Right kidney (tissue), 1 donor: ENCODE data around the gene MICAL1.

ENCODE experiments used
- DNase-seq: peaks from one replicate; pipeline ENCODE4 v3.0.0-alpha.2; 2016

MICAL1 gene

DNA sequence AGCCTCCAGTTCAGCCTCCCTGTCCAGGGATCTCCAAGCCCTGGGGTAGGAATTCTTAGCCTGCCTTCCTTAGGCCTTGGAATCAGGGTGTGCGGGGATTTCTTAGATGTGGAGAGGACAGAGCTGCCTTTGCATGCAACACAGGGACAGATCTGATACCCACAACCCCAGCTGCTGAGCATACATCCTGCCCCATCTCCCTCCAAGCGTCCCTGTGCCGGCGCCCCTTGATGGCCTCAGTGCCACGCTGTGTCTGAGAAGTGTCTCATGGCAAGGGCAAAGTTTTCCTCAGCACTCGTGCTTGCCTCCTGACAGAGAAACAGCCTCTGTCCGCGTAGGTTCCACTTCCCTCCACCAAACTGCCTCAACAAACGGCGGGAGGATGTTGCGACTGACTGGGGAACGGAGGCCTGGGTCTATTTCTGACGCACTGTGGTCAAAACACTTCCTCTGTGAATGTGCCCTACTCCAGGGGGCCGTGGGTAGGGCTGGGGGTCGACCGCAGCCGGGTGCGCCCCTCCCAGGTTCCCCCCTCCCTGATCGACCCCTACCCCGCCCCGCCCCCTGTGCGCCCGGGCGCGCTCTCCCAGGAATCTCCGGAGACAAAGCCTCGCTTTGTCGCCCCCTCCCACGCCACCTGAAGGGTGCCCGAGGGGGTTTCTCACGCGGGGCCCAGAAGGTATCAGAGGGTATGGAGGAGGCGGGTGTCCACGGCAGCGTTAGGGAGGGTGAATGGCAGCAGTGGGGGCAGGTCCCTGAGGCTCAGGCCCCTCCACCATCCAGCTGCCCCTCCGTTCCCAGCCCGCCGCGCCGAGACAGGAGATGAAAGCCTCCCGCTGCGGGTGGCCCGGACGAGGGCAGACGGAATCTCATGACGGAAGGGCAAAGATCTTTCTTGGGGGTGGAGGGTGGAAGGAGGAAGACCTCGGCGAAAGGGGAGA, 806 bp downstream of the MICAL1 start:
- peak; percentile 39 for DNase-seq

DNA sequence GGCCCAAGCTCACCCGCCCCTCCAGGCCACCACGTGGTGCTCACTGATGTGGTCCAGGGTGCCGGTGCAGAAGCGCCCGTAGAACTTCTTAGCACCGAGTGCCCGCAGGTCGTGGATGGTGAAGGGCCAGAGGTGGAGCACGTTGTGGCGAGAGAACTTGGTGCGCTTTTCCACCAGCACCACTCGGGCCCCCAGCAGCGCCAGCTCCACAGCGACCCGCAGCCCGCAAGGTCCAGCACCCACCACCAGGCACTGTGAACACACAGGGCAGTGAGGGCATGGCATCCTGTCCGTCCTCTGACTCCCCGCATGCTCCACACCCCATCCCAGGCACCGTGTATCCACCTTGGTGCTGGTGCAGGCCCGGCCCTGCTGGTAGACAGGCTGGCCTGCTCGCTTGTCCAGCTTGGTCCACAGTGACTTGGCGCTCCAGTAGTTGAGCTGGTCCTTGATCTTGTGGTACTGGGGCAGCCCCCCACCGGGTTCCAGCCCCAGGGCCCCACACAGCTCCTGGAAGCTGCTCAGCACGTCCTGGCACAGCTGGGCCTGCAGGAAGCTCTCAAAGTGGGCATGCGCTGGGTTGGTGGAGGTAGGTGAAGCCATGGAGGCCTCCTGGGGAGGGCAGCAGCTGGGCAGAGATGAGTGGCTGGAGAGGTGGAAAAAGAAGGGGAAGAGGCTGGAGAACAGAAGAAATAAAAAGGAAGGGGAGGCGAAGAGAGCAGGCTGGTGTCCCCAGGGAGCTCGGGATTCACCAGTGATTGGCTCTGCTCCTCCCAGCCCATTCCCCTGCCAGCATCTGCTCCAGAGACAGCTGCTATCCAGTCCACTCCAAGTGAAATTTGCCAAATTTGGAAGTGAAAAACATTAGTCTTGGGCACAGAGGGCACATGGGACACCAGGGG, 1.7 kb downstream of the MICAL1 start:
- DNase-seq = no peak

DNA sequence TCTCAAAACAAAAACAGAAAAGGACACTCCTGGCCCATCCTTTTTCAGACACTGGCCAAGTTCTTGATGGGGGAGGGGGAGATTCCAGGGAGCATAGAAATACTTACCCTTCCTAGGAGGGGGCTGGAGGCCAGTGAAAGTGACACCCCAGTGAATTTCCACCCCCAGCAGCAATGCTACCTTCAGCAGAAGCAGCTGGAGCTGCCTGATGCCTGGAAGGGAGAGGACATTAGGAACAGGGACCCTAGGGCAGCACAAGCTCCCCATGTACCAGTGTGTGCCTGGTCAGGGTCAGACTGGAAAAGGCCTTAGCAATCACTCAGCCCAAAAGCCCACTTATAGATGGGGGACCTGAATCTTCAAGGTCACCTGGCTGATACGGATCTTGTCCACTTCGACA, 2.4 kb downstream of the MICAL1 start:
- no peak for DNase-seq

DNA sequence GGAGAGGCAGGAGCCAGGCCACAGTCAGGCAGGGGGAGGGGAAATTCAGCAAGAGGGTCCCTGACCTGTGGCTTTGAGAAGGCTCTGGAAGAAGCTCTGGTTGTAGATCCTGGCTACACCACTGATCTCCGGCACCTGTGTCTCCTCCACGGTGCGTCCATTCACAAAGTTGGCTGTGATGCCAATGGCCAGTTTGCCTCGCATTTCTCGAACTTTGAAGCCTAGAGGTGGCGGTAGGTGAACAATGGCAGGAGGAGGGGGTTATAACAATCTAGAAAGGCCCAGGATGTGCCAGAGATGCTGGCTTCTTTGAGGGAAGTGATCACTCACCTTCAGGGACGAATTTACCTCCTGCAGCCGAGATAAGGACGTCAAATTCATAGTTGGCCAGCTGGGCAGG, 3.4 kb downstream of the MICAL1 start:
- DNase-seq = no peak

DNA sequence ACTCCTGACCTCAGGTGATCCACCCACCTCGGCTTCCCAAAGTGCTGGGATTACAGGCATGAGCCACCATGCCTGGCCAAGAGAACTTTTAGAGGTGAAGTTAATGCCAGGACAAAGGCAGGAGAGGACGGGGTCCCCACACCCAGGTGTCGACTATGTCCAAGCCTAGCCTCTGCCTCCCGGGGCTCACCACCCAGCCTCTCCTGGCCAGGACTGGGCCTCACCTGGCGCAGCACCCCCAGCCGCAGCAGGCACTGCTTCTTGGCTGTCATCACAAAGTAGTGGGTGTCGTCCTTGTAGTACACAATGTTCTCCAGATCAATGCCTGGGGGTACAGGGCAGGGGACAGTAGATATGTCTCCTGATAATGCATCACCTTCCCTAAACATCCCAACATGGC, 4.2 kb downstream of the MICAL1 start:
- DNase-seq = no peak

DNA sequence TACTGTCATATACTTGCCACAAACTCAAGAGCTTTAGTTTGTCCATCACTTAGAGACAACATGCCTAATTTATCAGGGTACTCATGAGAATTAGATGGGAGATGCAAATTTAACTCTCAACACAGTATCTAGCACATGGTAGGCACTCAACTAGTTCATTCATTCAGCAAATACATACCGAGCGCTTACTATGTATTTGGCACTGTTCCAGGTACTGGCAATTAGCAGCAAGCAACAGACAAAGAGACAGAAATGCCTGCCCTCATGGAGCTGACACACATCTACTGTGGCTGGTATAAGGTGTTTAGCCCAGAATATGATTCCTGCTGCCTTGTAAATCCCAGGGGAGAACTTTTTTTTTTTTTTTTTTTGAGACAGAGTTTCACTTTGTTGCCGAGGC, 4.8 kb downstream of the MICAL1 start:
- DNase-seq = no peak

DNA sequence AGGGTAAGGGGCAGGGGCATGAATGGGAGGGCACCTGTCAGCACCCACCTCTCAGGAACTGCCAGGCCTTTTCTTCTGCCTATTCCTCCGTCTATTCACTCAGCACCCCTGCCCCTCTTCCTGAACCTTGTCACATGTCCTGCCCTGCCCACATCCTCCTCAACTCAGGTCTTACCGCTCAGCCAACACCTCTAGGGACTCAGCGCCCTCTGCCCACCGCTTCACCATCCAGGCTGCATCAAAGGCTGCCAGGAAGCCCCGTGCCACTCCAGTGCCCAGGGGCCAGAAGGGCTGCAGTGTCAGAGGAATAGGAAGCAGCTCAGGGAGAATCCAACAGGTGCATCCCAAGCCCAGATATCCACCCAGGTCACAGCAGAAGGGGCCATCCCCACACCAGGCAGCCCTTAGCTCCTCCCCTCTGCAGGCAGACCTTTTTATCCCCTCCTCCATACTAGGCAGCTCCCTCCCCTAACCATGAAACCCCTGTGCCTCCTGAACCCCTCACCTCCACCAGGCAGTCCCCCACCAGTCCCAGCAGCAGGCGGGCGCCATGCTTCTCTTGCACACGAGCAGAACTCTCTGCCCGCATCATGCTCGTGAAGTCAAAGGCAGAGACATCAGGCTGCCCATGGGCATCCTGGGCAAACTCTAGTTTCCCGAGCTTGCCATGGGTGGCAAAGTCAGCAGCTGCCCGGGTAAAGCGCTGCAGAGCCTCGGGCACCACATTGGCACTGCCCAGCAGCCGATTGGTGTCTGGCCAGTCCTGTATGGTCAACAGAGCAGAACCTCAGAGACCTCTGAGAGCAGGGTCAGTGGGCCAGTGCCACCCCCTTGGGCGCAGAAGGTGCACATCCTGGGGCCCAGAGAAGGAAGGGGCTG, 5.5 kb downstream of the MICAL1 start:
- no peak for DNase-seq

DNA sequence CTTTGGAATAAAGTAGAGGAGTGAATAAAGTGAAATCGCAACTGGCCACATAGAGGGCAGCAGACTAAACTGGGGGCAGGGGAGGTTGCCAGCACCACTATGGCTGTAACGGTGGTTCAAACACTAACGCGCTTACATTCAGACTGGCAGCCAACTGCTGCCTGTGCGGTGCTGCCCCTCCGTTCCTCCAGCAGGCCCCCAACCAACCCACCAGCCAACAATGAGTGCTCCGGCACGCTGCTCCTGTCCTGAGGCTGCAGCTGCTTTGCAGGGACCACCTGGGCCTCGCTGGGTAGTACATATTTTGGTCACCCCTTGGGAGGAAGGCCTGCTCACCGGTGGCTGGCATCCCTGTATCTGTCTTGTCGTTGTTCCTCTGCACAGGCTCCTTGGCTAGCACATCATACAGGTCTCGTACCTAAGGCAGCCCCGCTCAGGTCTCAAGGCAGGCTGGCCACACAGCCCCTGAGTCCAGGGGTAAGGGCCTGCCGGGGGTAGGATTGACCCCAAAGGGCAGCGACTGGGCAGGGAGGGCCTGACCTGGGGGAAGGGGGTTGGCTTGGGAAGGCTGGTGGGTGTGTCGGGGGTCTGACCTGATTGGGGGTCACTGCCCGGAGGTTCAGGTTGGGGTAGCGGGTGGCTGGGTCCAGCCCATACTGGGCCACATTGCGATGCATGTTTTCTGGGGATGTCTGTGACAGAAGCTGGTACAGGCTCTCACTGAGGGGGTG, 6.3 kb downstream of the MICAL1 start:
- no peak for DNase-seq

DNA sequence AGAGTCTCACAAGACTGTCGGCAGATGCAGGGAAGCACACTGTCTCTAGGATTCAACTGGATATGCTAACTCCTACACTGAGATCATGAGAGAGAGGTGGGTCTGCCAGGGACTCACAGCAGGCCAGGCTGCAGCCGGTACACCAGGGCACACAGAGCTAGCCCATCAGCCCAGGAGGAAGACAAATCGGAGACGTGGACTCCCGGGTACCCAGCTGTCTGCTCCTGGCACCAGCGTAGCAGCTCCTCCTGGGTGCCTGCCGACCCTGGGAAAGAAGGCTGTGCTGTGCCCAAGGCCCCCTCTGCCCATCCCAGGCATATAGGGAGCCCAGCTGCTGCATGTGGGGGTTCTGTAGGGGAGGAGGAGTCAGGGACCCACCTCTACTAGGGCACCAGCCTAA, 7.0 kb downstream of the MICAL1 start:
- DNase-seq = no peak

DNA sequence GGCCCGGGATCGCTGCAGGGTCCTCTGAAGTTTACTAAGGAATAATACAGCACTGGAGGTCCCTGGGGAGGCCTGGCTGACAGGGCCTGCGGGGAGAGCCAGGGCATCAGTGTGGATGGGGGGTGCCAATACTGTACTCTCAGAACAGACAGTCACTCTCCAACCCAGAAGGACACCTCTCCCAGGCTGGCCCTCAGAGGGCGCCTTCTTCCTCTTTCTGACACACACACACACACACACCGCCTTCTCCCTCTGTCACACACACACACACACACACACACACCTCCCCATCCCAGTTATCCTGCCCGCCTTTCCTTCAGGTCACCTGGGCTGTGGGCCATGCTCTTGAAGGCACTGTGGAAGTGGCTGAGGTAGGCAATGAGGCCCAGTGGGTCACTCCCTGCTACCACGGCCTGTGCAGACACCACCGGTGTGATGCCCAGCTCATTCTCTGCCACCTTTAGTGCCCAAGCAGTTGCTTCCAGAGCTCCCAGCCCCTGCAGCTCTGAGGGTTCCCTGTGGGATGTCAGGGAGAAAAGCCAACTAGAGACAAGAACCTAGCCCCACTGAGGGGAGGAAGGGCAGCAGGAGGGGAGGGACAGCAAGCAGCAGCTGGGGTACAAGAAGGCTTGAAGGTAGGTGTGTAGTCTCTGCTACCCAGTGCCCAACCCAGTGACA, 7.6 kb downstream of the MICAL1 start:
- DNase-seq = no peak

DNA sequence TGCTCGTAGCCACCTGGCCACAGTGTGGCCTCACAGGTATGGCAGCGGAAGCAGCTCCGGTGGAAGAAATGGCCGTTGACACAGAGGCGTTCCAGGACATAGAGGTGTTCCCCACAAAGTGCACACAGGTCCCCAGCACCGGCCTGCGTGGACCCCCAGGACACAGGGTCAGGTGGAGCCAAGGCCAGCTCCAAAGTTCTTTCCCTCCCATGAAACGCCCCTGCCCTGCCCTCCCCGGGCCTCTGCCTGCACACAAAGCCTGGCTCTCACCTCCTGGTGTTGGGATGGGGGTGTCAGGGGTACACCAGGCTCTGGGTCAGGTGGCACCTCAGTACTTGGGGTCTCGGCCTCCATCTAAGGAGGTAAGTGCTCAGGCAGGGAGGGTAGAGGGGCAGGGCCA, 8.5 kb downstream of the MICAL1 start:
- DNase-seq = no peak

DNA sequence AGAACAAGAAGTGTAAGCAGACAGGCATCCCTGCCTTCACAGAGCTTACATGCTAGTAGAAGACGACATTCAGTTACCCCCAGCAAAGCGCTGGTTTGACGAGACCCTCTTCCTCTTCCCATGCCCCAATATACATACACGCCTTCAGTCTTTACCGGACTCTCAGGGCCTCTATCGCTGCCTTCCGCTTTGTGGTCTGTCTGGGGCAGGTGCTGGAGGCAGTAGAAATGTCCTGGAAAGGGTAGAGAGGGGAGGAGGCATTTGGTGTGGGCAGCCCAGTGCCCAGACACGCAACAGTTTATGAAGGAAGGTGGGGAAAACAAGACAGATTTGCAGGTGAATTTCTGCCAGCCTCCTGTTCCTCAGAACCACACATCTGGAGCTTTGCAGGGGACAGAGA, 9.0 kb downstream of the MICAL1 start:
- no peak for DNase-seq

DNA sequence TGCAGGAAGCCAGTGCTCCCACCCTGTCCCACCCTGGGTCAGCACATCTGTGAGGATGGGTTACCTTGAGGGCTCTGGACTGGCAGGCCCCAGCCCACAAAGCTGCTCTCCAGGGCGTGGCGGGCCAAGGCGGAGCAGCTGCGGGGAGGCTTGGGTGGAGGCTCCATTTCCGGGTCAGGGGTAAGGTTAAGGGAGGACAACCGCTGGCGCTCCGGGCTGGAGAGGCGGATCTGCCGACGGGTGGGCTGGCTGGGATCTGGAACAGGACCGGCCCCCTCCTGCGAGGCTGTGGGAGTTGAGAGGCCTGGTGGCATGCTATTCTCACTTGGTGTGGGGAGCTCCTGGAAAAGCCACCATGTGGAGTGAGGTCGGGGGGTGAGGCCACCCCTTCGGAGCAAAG, 9.5 kb downstream of the MICAL1 start:
- DNase-seq = no peak

DNA sequence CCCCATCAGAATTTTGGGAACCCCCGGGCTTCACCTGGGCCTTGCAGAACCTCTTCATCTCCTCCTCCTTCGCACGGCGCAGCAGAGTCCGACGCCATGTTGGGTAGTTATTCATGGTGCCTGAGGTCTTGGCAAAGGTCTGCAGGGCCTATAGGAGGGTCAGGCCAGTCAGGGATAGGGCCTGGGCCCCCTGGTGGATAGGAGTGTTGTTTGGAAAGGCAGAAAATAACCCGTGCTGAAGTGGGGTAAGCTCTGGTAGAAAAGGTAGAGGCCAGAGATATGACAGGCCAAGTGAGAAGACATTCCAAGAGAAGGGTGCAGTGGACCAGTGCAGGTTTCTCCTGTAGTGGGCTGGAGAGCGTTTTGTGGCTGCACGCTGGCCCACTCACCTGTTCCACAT, 10.2 kb downstream of the MICAL1 start:
- DNase-seq = no peak

DNA sequence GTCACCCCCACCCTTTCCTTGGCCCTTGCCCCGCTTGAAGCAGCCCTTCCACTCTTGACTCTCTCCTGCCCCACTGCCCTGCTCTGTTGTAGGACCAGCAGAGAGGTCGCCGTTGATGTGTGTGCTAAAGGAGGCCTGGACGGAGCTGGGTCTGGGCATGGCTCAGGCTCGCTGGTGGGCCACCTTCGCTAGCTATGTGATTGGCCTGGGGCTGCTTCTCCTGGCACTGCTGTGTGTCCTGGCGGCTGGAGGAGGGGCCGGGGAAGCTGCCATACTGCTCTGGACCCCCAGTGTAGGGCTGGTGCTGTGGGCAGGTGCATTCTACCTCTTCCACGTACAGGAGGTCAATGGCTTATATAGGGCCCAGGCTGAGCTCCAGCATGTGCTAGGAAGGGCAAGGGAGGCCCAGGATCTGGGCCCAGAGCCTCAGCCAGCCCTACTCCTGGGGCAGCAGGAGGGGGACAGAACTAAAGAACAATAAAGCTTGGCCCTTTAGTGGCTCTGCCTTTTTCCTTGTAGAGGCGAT, 12.1 kb downstream of the MICAL1 start:
- no peak for DNase-seq

DNA sequence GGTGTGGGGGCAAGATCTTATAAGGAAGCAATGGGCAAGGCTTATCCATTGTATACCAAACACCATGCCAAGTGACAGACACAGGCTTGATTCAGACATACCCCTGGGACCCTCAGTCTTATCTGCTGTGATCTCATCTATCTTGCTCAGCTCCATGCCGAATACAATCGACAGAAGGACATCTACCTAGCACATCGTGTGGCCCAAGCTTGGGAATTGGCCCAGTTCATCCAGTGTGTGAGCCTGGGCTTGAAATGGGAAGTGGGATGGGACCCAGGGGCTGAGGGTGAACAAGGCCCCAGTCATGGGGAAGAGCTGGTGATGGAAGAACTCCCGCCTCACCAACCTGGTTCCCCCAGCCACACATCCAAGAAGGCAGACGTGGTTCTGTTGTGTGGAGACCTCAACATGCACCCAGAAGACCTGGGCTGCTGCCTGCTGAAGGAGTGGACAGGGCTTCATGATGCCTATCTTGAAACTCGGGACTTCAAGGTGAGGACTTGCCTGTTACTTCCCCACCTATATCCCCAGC, 13.1 kb downstream of the MICAL1 start:
- no peak for DNase-seq

DNA sequence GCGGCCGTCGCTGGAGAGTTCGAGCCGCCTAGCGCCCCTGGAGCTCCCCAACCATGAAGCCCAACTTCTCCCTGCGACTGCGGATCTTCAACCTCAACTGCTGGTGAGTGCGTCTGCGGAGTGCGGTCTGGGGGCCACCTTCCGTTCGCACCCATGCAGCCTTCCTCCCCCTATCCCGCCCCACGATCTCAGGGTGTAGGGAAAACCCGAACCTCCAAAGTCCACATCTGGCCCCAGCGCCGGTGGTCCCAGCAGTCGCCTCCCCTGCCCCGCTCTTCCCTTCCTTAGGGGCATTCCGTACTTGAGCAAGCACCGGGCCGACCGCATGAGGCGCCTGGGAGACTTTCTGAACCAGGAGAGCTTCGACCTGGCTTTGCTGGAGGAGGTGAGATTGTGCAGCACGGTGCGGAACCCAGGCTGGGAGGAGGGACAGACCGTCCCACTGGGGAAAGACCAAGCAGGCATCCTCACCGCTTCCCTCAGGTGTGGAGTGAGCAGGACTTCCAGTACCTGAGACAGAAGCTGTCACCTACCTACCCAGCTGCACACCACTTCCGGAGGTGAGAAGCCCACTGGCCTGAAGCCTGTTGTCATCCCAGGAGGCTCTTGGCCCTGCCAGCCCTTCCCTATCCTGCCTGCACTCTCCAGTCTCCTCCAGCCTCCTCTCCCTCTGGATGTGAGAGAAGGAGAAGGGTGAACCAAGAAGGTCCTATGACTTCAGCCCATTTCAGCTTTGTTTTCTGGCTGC, 14.3 kb downstream of the MICAL1 start:
- no peak for DNase-seq

DNA sequence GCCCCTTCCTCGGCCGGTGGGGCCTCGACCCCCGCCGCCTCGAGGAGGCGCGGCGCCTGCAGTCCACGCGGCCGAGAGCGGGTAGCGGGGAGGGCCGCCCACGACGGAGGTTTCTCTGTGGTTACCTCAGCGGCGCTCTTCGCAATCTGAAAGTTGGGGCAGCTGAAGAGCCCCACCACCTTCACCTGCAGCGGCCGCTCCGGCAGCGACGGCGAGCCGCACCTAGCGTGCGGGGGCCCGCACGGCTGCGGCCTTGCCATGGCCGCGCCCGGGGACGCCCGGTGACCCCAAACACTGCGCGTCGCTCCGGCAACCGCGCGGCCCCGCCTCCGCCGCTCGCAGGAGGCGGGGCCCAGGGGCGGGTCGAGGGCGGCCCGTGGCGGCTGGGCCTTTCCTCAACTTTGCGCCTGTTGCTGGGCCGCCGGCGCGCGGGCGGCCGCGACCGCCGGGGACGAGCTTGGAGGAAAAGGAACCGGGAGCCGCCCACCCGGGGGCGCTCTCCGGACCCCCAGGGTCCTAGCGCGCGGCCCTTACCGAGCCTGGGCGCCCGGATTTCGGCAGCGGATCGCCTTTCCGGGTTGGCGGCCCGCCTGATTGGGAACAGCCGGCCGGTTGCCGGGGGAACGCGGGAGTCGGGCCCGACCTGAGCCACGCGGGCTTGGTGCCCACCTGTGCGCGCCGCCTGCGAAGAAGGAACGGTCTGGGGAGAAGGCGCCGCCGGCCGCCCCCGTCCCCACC, 15.1 kb downstream of the MICAL1 start, which contains the start of the genes PPIL6 and SMPD2:
Gene PPIL6 (minus strand): TSS at position 298 of the 738 bp plus-strand sequence. CDS start 38 bp downstream, at position 260.
Gene SMPD2 (plus strand): TSS at position 394 of the 738 bp plus-strand sequence. CDS start 398 bp downstream, outside the sequence.
- DNase-seq = peak; percentile 97

DNA sequence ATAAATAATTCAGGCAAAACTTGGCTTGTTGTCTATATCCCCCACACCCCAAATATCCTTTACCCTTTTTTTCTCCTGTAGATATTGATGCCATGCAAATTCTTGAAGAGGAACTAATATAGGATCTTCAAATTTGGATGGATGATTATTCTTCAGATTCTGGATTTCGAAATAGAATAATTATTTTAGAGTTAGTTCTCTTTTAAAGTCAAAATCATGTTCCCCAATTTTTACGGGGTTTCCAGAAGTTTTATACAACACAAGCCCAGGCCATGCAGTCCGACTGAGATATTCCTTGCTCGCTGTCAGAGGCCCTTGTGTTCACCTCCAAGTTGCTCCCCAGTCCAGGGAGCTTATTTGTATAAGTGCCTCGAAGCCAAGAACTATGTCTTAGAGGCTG, 19.5 kb downstream of the MICAL1 start:
- DNase-seq = no peak
